Activated CD4-positive, alpha-beta T cell treated with anti-CD3 and anti-CD28 coated beads for 48 hours (primary cell): ENCODE results near the gene FAM8A1.

Source experiments
- DNase-seq: peaks from one replicate; pipeline ENCODE4 v3.0.0-alpha.2; 2020

Gene FAM8A1

DNA sequence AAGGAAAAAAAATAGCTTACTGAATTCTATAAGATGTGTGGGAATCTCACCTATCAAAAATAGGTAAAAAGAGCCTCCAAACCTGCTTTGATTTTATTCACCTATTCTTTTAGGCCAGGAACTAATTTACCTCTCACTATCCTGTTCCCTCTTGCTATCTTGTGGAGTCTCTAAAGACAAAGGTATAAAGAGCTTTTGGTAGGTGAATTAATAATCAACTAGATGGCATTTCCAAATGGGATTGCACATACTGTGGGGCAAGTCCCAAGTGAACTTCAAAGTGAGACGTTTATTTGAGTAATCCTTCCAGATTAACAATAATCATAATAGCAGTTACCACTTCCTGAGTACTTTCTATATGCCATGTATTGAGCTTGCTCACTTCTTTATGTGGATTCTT lies 2.8 kb downstream of the FAM8A1 start:
- no peak for DNase-seq

DNA sequence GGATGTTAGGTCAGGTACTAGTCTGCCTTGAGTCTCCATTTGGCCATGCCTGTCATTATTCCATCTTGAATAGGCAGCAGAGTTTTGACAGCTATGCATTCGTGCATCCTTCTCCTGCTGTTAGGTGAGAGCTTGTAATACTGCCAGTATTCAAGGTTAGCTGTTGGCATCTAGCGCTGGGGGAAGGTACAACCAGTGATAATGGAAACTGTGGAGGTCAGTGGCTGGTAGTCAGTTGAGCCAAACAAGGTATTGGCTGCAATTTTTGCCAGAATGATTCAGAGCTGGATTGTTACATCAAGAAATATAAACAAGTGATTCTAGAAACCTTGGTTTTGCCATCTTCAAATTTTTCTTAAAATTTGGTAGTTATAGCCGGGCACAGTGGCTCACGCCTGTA lies 6.5 kb downstream of the FAM8A1 start:
- DNase-seq: no peak

DNA sequence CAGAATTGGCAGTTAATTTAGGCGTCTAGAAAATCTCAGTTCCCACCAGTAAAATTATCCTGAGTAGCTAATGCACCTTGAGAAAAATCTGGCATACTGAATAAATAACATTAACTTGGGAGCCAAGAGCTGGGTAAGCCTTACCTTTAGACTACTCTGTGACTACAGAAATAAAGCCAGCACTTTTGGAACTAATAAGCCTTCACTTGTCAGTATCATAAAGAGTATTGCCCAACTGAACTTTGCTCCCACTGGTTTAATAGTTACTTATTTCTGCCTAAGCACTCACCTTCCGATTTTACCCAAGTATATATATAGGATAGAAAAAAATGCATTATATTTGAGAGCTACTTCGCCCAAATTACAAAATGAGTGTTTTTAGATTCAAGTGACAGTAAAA lies 10.7 kb downstream of the FAM8A1 start:
- DNase-seq: no peak

DNA sequence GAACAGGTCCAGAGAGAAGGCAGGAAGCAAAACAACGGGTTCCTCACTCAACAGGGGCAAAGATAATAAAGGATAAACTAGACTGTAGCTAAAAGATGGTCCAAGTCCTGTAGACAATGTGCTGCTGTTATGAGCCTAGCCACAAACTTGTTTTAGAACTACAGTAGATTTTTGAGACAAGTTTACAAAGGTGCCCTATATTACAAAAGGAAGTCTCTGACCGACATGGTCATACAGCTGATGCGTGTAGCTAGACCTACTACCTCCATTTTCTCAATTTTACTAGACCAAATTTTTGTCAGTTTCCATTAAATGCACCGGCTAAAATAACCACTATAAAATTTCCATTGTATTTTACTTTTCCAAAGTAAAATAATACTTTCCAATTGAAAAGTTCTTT lies 11.9 kb downstream of the FAM8A1 start:
- DNase-seq: no peak

DNA sequence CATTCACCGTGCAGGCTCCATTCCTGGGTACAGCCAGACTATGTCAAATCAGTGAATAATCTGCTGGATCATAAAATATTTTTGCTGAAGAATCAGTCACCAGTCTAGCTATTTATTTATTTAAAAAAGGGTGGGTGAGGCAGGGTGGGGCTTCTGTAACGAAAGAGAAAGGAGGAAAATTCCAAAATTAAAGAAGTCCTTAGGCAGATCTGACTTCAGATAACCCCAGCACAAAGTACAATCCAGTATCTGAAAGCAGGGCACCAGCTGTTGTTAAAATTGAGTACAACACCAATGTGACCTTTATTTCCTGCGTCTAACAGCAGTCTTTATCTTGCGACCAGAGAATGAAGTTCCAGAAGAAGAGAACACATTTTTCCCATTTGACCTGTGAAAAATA lies 15.7 kb downstream of the FAM8A1 start:
- DNase-seq: no peak

DNA sequence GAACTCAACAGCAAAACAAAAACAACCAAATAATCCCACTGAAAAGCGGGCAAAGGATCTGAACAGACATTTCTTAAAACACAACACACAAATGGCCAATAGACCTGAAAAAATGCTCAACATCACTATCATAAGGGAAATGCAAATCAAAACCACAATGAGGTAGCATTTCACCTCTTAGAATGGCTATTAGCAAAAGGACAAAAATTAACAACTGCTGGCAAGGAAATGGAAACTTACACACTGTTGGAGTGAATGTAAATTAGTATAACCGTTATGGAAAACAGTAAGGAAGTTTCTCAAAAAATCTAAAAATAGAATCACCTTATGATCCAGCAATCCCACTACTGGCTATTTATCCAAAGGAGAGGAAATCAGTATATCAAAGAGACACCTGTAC lies 20.9 kb downstream of the FAM8A1 start:
- DNase-seq: no peak

DNA sequence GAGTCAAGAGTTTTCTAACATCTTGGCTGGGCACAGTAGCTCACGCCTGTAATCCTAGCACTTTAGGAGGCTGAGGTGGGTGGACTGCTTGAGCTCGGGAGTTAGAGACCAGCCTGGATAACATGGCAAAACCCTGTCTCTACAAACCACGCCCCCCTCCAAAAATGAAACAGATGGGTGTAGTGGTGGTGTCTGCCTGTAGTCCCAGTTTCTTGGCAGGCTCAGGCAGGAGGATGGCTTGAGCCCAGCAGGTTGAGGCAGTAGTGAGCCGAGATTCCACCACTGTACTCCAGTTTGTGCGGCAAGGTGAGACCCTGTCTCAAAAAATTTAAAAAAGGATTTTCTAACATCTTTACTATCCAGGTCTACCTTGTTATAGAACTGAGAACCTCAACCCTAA lies 22.0 kb downstream of the FAM8A1 start:
- no peak for DNase-seq

DNA sequence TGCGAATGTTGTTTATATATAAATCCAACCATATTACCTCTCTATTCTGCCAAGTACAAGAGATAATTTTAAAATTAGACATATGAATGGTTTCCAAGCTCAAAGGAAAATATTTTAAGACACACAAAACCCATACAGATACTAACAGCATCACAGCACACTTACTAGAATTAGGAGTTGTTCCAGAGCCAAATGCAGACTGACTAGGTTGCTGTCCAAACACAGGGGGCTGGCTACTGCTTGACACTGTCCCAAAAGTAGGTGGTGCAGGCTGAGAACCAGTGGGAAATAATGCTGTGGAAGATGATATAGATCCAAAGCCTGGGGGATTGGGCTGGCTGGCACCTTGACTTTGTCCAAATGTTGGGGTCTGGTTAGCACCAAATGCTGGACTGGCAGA lies 24.3 kb downstream of the FAM8A1 start:
- no peak for DNase-seq

DNA sequence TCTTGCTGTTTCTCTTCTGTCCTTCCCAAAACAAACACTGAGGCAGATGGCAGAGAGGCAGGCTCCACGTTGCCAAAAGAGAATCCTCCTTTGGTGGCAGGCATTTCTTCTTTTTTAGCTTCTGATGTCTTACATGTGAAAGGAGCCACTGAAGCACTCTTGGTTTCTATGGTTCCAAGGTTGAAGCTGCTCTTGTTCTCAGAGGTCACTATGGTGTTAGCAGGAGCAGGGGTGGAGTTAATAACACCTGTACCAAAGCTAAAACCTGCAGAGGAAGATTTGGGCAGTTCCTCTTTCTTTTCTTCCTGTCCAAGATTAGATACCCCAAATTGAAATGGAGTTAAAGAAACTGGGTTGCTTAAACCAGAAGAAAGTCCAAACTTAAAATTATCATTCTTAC lies 28.8 kb downstream of the FAM8A1 start:
- no peak for DNase-seq

DNA sequence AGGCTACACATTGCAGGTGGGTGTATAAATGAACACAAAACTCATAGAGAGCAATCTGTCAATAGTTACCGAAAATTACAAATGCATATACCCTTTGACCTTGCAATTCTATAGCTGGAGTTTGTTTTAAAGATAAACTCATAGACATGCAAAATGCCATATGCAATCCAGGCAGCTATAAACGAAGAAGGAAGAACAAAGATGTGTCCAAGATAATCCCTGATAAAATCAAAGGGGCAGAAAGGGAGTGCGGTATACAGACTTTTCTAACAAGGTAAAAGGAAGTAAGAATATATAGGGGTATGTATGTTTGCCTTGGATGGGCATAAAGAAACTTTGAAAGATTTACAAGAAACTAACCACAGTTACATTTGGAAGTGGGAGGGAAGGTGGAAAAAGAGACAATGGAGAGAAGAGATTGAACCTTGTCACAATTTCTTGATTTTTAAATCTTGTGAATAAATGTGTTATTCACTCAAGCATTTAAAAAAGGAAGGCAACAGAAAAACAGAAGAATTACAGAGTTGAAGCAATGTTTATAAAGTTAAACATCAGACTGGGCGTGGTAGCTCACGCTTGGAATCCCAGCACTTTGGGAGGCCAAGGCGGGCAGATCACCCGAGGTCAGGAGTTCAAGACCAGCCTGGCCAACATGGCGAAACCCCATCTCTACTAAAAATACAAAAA lies 29.9 kb downstream of the FAM8A1 start:
- no peak for DNase-seq

DNA sequence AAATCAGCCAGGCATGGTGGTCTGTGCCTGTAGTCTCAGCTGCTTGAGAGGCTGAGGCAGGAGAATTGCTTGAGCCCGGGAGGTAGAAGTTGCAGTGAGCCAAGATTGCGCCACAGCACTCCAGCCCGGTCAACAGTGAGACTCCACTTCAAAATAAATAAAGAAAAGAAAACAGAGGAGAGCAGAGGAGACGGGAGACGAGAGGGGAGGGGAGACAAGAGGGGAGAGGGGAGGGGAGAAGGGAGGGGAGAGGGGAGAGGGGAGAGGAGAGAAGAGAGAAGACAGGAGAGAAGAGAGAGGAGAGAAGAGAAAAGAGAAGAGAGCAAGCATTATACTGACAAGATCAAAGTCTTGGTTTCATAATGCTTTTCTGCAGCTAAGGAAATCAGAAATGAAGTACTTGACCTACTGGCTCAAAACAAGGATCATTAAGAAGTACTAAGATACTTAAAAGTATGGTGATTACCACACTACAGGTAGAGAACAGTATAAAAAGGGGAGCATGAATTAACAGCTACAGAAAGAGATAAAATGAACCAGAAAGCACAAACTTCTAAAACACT lies 30.5 kb downstream of the FAM8A1 start:
- no peak for DNase-seq

DNA sequence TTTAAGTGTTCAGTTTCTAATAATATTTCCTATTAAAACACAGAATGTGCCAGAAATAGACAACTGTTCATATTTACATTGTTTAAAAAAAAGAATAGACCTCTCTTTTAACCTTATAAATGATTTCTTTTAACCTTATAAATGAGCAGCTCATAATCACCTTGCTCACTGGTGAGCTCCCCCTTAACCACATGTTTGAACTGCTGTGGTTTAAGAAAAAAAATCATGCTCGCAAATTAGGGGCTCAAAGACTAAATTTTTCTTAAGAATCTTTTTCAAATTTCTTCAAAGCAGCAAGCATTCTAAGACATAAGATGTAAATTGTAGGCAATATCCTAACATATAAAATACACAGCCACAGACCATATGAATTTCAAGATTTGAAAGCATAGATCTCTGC lies 32.8 kb downstream of the FAM8A1 start:
- DNase-seq: no peak

DNA sequence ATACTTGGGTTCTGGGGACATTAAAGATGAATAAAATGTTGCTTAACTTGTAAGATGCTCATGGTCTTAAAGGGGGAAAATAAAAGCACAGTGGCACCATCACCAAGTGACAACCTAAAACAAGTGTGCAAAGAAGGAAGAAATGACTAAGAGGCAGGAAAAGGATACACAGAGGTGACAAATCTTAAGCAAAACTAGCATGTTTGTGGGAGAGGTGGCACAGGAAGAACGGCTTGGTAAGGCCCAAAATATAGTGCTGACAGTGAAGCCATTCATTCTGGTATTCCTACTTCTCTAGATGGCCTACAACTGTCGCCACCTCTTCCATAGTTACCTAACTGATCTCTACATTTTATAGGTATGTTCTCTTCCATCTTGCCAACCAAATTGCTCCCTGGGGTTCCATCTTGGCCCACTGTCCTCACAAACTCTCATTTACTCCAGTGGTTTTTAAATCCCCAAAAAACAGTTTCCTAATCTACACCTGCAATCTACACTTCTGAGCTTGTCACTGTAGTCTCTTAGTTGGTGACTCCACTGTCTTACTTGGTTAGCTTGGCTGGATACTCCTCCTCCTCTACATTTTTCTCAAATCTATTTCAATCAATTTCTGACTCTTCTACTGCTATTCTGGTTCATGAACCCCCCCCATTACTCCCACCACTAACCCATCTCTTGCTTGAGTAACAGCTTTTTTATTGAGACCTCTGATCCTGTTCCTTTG lies 33.5 kb downstream of the FAM8A1 start:
- peak; percentile 16 for DNase-seq

DNA sequence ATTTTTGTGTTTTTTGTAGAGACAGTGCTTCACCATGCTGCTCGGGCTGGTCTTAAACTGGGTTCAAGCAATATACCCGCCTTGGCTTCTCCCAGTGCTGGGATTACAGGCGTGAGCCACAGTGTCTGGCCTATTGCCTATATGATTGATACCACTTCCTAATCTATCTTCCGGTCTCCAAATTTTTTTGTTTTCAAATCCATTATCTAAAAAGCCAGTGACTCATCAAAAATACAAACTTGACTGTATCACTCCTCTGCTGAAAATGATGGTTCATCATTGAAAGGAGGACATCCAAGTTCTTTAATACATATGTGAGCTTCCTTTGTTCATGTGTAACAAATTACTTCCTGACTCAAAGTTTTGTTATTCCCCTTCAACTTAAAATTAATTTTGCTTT lies 35.5 kb downstream of the FAM8A1 start:
- no peak for DNase-seq

DNA sequence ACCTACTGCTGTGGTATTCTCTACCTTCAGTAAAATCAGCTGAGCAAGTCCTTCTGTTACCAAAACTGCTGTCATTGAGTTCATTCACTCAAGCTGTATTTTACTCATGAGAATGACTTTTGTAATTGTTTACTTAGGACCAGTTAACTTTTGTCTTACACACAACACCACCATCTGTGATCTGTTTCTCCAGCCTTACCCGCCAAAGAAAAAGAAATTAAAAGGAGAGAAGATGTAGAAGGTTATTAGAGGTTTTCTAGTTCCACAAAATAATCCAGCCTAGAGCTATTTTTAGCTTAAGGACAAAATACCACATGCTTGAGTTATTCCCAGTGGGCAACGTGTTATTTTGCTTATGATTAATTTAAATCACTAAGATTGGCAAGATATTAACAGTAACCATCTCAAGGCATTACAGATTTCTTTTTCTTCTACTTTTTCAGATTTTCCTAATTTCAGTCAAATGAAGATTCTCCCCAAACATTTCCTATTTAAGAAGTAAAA lies 38.2 kb downstream of the FAM8A1 start:
- no peak for DNase-seq

DNA sequence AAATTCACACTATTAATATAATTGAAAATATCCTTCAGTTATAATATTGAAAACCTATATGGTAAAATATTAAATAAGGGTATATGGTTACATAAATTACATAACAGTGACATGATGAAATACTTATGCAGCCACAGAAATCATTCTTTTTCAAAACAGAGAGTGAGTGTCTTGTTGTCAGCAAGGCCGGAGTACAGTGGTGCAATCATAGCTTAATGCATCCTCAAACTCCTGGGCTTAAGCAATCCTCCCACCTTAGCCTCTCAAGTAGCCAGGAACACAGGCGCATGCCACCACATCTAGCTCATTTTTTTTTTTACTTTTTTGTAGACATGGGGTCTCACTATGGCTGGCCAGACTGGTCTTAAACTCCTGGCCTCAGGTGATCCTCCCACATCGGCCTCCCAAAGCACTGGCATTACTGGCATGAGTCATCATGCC lies 40.4 kb downstream of the FAM8A1 start:
- no peak for DNase-seq

DNA sequence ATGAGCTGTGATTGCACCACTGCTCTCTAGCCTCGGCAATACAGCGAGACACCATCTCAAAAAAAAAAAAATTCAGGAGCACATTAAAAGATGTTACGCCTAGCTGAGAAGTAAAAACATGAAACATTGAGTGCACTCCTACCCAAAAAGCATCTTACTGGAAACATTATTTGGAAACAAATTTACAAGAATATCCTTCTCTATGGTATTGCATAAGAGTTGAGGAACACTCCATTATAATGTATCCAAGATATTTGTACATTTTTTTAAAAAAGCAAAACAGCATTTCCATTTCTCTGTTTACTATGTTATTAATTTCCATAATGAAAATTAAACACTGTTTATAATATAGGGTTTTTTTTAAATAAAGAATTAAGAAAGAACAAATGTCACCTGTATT lies 48.6 kb downstream of the FAM8A1 start:
- no peak for DNase-seq

DNA sequence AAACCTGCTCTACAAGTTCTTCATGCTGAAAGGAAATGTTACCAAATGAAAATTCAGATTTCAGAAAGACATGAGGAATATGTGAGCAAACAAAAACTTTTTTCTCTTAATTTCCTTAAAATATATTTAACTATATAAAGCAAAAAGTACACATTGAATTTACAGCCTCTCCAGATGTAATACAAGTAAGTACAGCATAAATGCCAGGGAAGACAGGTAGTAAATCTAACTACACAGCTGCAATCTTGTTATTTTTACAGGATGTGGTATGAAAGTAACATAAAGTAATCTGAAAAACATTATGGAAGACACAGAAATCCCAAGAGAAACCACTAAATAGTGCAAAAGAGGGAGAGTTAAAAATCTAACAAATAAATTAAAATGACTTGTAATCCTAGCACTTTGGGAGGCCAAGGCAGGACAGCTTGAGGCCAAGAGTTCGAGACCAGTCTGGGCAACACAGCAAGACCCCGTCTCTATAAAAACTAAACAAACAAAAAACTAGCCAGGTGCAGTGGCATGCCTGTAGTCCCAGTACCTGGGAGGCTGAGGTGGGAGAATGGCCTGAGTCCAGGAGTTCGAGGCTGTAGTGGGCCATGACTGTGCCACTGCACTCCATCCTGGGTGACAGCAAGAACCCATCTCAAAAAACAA lies 50.7 kb downstream of the FAM8A1 start:
- no peak for DNase-seq

DNA sequence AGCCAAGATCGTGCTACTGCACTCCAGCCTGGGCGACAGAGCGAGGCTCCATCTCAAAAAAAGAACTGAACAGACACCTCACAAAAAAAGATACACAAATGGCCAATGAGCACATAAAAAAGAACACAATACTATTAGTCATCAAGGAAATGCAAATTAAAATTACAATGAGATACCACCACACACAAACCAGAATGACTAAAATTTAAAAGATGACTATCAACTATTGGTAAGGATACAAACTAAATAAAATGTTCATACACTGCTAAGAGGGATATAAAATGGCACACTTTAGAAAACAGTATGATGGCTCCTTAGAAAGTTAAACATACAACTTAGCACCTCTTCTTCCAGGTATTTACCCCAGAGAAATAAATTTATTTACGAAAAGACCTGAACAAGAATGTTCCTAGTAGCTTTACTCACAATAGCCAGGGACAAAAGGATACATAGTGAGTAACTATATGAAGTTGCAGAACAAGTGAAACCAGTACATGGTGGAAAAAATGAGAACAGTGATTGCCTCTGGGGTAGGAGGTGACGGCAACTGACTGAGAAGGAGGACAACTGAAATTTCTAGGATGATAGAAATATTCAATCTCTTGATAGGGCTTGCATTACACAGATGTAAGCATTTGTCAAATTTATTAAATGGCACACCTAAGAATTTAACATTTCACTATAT lies 53.2 kb downstream of the FAM8A1 start:
- no peak for DNase-seq

DNA sequence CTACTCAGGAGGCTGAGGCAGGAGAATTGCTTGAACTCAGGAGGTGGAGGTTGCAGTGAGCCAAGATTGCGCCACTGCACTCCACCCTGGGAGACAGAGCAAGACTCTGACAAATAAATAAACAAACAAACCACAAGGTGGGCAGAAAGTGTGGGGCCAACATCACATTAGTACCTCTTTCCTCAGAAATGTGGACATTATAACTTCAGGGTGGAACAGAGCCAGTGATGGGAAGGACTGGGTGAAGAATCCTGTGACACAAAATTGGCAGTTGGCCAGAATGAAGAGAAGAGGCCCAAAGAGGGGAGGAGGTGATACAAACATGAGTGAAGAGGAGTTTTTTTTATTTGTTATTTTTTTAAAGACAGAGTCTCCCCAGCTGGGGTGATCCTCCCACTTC lies 56.0 kb downstream of the FAM8A1 start:
- no peak for DNase-seq

DNA sequence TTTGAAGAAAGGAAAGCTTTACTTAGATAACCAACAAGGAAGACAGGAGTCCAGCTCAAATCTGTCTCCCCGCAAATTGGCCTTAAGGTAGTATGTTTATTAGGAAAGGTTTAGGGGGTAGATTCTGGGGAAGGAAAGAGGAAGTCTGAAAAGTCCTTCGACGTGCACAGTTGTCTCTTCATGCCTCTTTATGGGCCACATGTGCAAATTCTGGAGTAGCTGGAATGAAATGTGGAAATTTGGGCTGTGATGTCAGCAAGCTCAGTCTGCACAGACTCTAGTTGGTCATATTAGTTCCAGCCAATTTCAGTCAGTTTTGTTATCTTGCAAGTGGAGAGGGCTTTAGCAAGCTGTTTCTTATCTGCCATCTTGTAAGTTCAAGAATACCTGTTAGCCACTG lies 56.5 kb downstream of the FAM8A1 start:
- no peak for DNase-seq
